Progenitor cell of endocrine pancreas (in vitro differentiated cells): ENCODE data around the gene AGMAT. TPM values are rescaled to one million over a fixed set of nuclear protein-coding genes. Genes with fewer than 3 reads are reported as not detected.

ENCODE experiments used
- DNase-seq: peaks from one replicate; pipeline ENCODE4 v3.0.0; 2021; ENCODE audit warnings: low spot score; ENCODE audit not compliant: unreplicated experiment
- H3K27ac Mint-ChIP-seq: 2 replicates; pipeline ENCODE4 v1.8.0; 2021; ENCODE audit warnings: mild to moderate bottlenecking, moderate library complexity, mixed read lengths
- H3K27me3 Mint-ChIP-seq: 2 replicates; pipeline ENCODE4 v1.8.0; 2021; ENCODE audit warnings: mixed read lengths
- H3K36me3 Mint-ChIP-seq: 2 replicates; pipeline ENCODE4 v1.8.0; 2022; ENCODE audit warnings: mixed read lengths; ENCODE audit not compliant: insufficient read depth
- H3K4me1 Mint-ChIP-seq: 2 replicates; pipeline ENCODE4 v1.8.0; 2021; ENCODE audit warnings: low read depth, mixed read lengths
- H3K4me3 Mint-ChIP-seq: 2 replicates; pipeline ENCODE4 v1.8.0; 2021; ENCODE audit warnings: low read depth, mild to moderate bottlenecking, moderate library complexity, mixed read lengths
- H3K9me3 Mint-ChIP-seq: 2 replicates; pipeline ENCODE4 v1.8.0; 2021; ENCODE audit warnings: low read depth, mixed read lengths
- total RNA-seq: library from RNA; stranded (reverse); gene quantifications from 2 replicates; pipeline ENCODE4 v1.2.1, GENCODE V29; 2021
- TF ChIP-seq, protein P1 (sequence below): fragments of 200-600 bp; sonication (generic); IDR thresholded peaks from one replicate; pipeline ENCODE4 v1.5.0; 2021; ENCODE audit warnings: antibody characterized with exemption, mild to moderate bottlenecking; ENCODE audit not compliant: unreplicated experiment

The AGMAT gene
- total RNA-seq, 1 donor from 2014 or later: 3.1 TPM

DNA sequence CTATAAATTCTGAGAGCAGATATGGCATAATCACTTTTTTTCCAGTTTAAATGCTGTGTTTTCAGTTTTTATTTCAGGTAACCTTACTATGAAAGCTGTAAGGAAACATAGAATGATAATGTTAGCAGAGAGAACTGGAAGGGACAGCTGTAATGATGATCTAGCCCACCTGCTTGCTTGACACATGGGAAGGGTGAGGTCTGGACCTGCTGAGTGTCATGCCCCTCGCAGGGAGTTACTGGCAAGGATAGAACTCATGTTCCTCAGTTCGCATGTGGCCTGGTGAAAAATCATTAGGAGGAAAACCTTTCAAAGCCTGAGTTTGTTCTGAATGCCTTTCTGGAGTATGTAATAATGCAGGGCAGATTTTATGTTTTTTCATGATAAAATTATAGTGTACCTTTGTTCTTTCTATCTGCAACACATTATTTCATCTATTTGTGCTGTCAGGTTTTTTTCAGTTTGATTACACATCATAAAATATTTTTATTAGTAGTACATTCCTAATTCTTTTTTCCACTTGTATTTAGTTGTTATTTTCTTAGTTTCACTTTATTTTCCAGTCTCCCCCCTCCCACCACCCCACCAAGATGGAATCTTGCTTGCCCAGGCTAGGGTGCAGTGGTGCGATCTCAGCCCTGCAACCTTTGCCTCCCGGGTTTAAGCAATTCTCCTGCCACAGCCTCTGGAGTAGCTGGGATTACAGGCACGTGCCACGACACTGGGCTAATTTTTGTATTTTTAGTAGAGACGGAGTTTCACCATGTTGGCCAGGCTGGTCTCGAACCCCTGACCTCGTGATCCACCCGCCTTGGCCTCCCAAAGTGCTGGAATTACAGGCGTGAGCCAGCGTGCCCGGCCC, 40.4 kb upstream of the AGMAT start:
- no peaks in the 10 kb centered on the region for H3K27me3 Mint-ChIP-seq
- no peak overlapping the region for H3K27ac Mint-ChIP-seq
- H3K9me3 Mint-ChIP-seq: no peaks in the 10 kb centered on the region
- no peak overlapping the region for H3K4me3 Mint-ChIP-seq
- peaks cover 12% of the 10 kb centered on the region for H3K36me3 Mint-ChIP-seq
- TF ChIP-seq, protein P1, sequence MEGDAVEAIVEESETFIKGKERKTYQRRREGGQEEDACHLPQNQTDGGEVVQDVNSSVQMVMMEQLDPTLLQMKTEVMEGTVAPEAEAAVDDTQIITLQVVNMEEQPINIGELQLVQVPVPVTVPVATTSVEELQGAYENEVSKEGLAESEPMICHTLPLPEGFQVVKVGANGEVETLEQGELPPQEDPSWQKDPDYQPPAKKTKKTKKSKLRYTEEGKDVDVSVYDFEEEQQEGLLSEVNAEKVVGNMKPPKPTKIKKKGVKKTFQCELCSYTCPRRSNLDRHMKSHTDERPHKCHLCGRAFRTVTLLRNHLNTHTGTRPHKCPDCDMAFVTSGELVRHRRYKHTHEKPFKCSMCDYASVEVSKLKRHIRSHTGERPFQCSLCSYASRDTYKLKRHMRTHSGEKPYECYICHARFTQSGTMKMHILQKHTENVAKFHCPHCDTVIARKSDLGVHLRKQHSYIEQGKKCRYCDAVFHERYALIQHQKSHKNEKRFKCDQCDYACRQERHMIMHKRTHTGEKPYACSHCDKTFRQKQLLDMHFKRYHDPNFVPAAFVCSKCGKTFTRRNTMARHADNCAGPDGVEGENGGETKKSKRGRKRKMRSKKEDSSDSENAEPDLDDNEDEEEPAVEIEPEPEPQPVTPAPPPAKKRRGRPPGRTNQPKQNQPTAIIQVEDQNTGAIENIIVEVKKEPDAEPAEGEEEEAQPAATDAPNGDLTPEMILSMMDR: no peak
- peaks cover 18% of the 10 kb centered on the region for H3K4me1 Mint-ChIP-seq
- DNase-seq: no peak

DNA sequence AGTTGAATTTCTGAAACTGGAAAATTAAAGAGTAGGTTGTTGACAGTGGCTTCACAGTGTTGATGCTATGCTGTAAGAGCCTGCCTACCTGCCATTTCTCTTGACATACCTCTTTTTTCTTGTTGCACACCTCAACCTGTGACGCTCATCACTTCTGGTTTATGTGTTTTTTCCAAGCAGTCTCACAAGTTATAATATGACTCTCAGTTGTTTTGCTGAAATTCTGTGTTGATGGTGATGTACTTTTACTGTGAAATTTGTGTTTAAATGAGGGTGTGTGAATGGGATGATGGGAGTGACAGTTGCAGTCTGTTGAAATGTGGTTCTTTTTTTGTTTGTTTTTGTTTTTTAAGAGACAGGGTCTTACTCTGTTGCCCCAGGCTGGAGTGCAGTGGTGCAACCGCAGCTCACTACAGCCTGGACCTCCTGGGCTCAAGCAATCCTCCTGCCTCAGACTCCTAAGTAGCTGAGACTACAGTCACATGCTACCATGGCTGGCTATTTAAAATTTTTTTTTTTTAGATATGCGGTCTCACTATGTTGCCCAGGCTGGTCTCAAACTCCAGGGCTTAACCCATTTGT, 39.4 kb upstream of the AGMAT start:
- H3K36me3 Mint-ChIP-seq: peaks cover 8% of the 10 kb centered on the region
- peaks cover 22% of the 10 kb centered on the region for H3K4me1 Mint-ChIP-seq
- TF ChIP-seq, protein P1: no peak
- DNase-seq: no peak
- no peaks in the 10 kb centered on the region for H3K9me3 Mint-ChIP-seq
- H3K27ac Mint-ChIP-seq: no peak overlapping the region
- no peak overlapping the region for H3K4me3 Mint-ChIP-seq
- H3K27me3 Mint-ChIP-seq: no peaks in the 10 kb centered on the region

DNA sequence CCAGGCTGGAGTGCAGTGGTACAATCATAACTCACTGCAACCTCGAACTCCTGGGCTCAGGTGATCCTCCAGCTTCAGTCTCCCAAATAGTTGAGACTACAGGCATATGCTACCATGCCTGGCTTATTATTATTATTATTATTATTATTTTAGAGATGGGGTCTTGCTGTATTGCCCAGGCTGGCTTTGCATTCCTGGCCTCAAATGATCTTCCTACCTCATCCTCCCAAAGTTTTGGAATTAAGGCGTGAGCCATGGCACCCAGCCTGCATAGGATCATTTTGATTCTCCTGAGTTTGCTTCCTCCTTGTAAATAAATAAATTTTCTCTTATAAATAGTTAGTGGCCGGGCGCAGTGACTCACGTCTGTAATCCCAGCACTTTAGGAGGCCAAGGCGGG, 38.6 kb upstream of the AGMAT start:
- peaks cover 8% of the 10 kb centered on the region for H3K36me3 Mint-ChIP-seq
- H3K4me1 Mint-ChIP-seq: peaks cover 26% of the 10 kb centered on the region
- TF ChIP-seq, protein P1: no peak
- DNase-seq: no peak
- no peaks in the 10 kb centered on the region for H3K27me3 Mint-ChIP-seq
- no peaks in the 10 kb centered on the region for H3K9me3 Mint-ChIP-seq
- no peak overlapping the region for H3K4me3 Mint-ChIP-seq
- no peak overlapping the region for H3K27ac Mint-ChIP-seq

DNA sequence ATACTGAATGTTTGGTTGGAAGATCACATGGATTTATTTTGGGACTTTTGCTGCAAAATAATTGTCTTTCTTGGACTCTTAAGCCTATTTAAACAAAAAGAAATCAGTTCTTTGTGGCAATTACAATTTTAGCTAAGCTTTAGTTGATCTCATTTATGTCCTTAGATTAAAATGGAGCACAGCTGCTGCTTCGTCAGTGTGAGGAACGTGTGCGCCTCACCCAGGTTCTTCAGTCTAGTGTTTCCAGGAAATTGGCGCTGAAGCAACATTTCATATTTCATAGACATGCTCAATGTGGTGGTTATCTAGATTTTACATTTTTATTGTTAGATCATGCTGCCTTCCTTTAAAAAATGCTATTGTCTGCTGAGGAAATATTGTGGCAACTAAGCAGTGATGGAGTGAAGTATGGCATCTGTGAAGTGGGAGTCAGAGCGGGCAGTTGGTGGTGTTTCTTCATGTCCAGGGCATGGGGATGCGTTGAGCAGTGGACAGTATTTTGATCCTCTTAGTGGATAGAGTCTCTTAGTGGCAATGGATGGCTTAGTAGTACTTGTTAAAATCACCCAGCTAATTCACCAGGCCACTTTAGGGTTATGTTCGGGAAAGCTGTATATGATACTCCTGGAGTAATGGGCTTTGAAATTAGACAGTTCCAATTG, 38.0 kb upstream of the AGMAT start:
- TF ChIP-seq, protein P1: no peak
- peaks cover 25% of the 10 kb centered on the region for H3K4me1 Mint-ChIP-seq
- no peaks in the 10 kb centered on the region for H3K27me3 Mint-ChIP-seq
- H3K9me3 Mint-ChIP-seq: no peaks in the 10 kb centered on the region
- no peak for DNase-seq
- H3K4me3 Mint-ChIP-seq: no peak overlapping the region
- H3K27ac Mint-ChIP-seq: no peak overlapping the region
- H3K36me3 Mint-ChIP-seq: peaks cover 7% of the 10 kb centered on the region

DNA sequence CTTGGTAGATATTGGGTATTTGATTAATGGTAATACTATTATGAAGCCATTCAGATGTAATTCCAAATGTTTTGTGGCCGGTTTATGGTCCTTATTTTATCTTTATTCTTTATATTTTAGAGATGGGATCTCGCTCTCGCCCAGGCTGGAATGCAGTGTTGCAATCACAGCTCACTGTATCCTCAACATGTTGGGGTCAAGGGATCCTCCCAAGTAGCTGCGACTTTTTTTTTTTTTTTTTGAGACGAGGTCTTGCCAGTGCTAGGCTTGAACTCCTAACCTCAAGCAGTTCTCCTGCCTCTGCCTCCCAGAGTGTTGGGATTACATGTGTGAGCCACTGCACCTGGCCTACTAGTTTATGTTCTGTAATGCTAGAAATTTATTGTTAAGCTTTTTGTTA, 37.1 kb upstream of the AGMAT start:
- H3K36me3 Mint-ChIP-seq: peaks cover 4% of the 10 kb centered on the region
- DNase-seq: no peak
- H3K4me1 Mint-ChIP-seq: peaks cover 20% of the 10 kb centered on the region
- no peak overlapping the region for H3K27ac Mint-ChIP-seq
- no peak overlapping the region for H3K4me3 Mint-ChIP-seq
- no peaks in the 10 kb centered on the region for H3K9me3 Mint-ChIP-seq
- H3K27me3 Mint-ChIP-seq: no peaks in the 10 kb centered on the region
- TF ChIP-seq, protein P1: no peak
